Stomach (tissue), 4 donors: ENCODE data around the gene CIC.

ENCODE experiments used
- CTCF ChIP-seq, 7 experiments: fragments of 450-650 bp in 4 of 7; fragments of 200-600 bp in 3 of 7; sonication (generic) in 3 of 7; IDR thresholded peaks; one replicate each; pipeline ENCODE4 v1.5.1; 2016 to 2019; ENCODE audit warnings: antibody characterized with exemption in 7 of 7, control low read depth in 2 of 7, mild to moderate bottlenecking in 1 of 7
- EP300 ChIP-seq: sonication (generic); formaldehyde crosslinking; IDR thresholded peaks from one replicate; pipeline ENCODE4 v1.6.1; 2017; ENCODE audit warnings: antibody characterized with exemption

GRCh38 chr19:42271045-42271419, 2.0 kb downstream of the CIC start:
- TF ChIP-seq CTCF (IDR thresholded peaks at IDR 0.05) (no peak), EP300 (no peak)
